CD14-positive monocyte (primary cell): ENCODE results near the gene RAB28. TPM values are rescaled to one million over a fixed set of nuclear protein-coding genes. Genes with fewer than 3 reads are reported as not detected.
A peak's percentile ranks its signal among the peaks of the same experiment; 100 is the strongest.

Experiments
- DNase-seq, 3 donors: peaks; one replicate each; pipeline ENCODE4 v3.0.0-alpha.2; 2011 to 2022
- H2AFZ ChIP-seq: 2 replicates; pipeline ENCODE4 v1.6.0; 2012; ENCODE audit warnings: mild to moderate bottlenecking, low read depth, low read length, inconsistent platforms; ENCODE audit not compliant: insufficient read depth, poor library complexity, severe bottlenecking
- H3K27ac ChIP-seq, 2 donors: 1 replicate in 1 of 2; 2 replicates in 1 of 2; pipeline ENCODE4 v1.5.1; 2012 to 2013; ENCODE audit warnings: low read length in 2 of 2, control low read depth in 1 of 2, inconsistent platforms in 1 of 2, low read depth in 1 of 2, mild to moderate bottlenecking in 1 of 2
- H3K27me3 ChIP-seq, 2 donors: one replicate each; pipeline versions ENCODE4 v1.6.0 to v1.6.1; 2011 to 2013; ENCODE audit warnings: low read length in 2 of 2; ENCODE audit not compliant: control insufficient read depth in 2 of 2, insufficient read depth in 2 of 2
- H3K36me3 ChIP-seq, 2 donors: replicated peaks in 1 of 2; 1 replicate in 1 of 2; 2 replicates in 1 of 2; pipeline versions ENCODE4 v1.5.1 to v1.6.1; 2012 to 2013; ENCODE audit warnings: low read length in 2 of 2, control low read depth in 1 of 2, inconsistent platforms in 1 of 2, mild to moderate bottlenecking in 1 of 2; ENCODE audit not compliant: insufficient read depth in 2 of 2, control insufficient read depth in 1 of 2
- H3K4me1 ChIP-seq, 2 donors: 1 replicate in 1 of 2; 2 replicates in 1 of 2; pipeline versions ENCODE4 v1.5.1 to v1.6.1; 2012 to 2013; ENCODE audit warnings: low read length in 2 of 2, control low read depth in 1 of 2, inconsistent platforms in 1 of 2, mild to moderate bottlenecking in 1 of 2, moderate library complexity in 1 of 2; ENCODE audit not compliant: insufficient read depth in 2 of 2, control insufficient read depth in 1 of 2
- H3K4me2 ChIP-seq: replicated peaks from 2 replicates; pipeline ENCODE3; 2012; ENCODE audit warnings: low read length, moderate library complexity, mild to moderate bottlenecking; ENCODE audit not compliant: poor library complexity, severe bottlenecking; ENCODE audit errors: extremely low read depth
- H3K4me3 ChIP-seq, 3 experiments: fragments of 200-600 bp in 1 of 3; sonication (generic) in 1 of 3; replicated peaks in 1 of 3; 1 replicate in 2 of 3; 2 replicates in 1 of 3; pipeline ENCODE4 v1.5.1; 2011 to 2013; ENCODE audit warnings: low read length in 3 of 3, mild to moderate bottlenecking in 3 of 3, control low read depth in 2 of 3, low read depth in 2 of 3, inconsistent platforms in 1 of 3, moderate library complexity in 1 of 3
- H3K79me2 ChIP-seq: 2 replicates; pipeline ENCODE4 v1.6.0; 2012; ENCODE audit warnings: mild to moderate bottlenecking, control low read depth, inconsistent platforms, low read length, moderate library complexity; ENCODE audit not compliant: insufficient read depth
- H3K9ac ChIP-seq: 2 replicates; pipeline ENCODE4 v1.6.0; 2017; ENCODE audit warnings: low read length, mild to moderate bottlenecking; ENCODE audit not compliant: insufficient read depth, poor library complexity, severe bottlenecking
- H3K9me3 ChIP-seq, 2 donors: replicated peaks in 1 of 2; 1 replicate in 1 of 2; 2 replicates in 1 of 2; pipeline versions ENCODE4 v1.5.1 to v1.6.1; 2012 to 2013; ENCODE audit warnings: low read length in 2 of 2, control low read depth in 1 of 2; ENCODE audit not compliant: control insufficient read depth in 1 of 2, insufficient read depth in 1 of 2
- H4K20me1 ChIP-seq: 2 replicates; pipeline ENCODE4 v1.6.0; 2012; ENCODE audit warnings: mild to moderate bottlenecking, low read length, control low read depth, moderate library complexity; ENCODE audit not compliant: insufficient read depth
- H3K27ac Mint-ChIP-seq, 7 donors: one replicate each; pipeline ENCODE4 v1.8.0; 2020; ENCODE audit warnings: mild to moderate bottlenecking in 7 of 7, mixed read lengths in 7 of 7, moderate library complexity in 6 of 7, inconsistent platforms in 2 of 7
- H3K27me3 Mint-ChIP-seq, 3 donors: one replicate each; pipeline ENCODE4 v1.8.0; 2021 to 2022; ENCODE audit warnings: low read depth in 3 of 3, mild to moderate bottlenecking in 3 of 3, mixed read lengths in 3 of 3, moderate library complexity in 3 of 3, inconsistent platforms in 1 of 3
- H3K36me3 Mint-ChIP-seq, 2 donors: one replicate each; pipeline ENCODE4 v1.8.0; 2020; ENCODE audit warnings: mixed read lengths in 2 of 2, inconsistent platforms in 1 of 2, mild to moderate bottlenecking in 1 of 2
- H3K4me1 Mint-ChIP-seq: one replicate; pipeline ENCODE4 v1.8.0; 2020; ENCODE audit warnings: mild to moderate bottlenecking, mixed read lengths
- H3K4me3 Mint-ChIP-seq, 2 donors: one replicate each; pipeline ENCODE4 v1.8.0; 2020; ENCODE audit warnings: mild to moderate bottlenecking in 2 of 2, mixed read lengths in 2 of 2, moderate library complexity in 1 of 2
- H3K9me3 Mint-ChIP-seq, 7 donors: one replicate each; pipeline ENCODE4 v1.8.0; 2020 to 2022; ENCODE audit warnings: mixed read lengths in 7 of 7, mild to moderate bottlenecking in 6 of 7, moderate library complexity in 6 of 7, inconsistent platforms in 2 of 7
- WGBS: methylation state at CpG from one replicate; pipeline ENCODE4 v1.1.5; 2013; ENCODE audit warnings: missing lambda C conversion rate; ENCODE audit not compliant: insufficient coverage; 5-methylcytosine and 5-hydroxymethylcytosine counted together
- intact Hi-C, 2 donors: fragments of 100-400 bp; cut with micrococcal nuclease; formaldehyde crosslinking; loops; one replicate each; pipeline versions ENCODE4 v1.15.0 to v1.15.1; 2023
- polyA minus RNA-seq: library from RNA; depleted of rRNA, polyadenylated mRNA; stranded (reverse); fragments of >200 nt; gene quantifications from 2 replicates; pipeline ENCODE4 v1.2.3, GENCODE V29; 2012
- polyA plus RNA-seq, 3 donors: library from polyadenylated mRNA; depleted of rRNA in 1 of 3; unstranded in 2 of 3; stranded (reverse) in 1 of 3; fragments of 300-500 nt in 2 of 3; fragments of >200 nt in 1 of 3; fragmentation: Illumina TruSeq in 2 of 3; gene quantifications; 1 replicate in 2 of 3; 2 replicates in 1 of 3; pipeline ENCODE4 v1.2.3, GENCODE V29; 2012 to 2021
- total RNA-seq, 12 experiments: library from RNA in 1 of 12; stranded (reverse) in 1 of 12; fragments of 120-200 nt in 1 of 12; gene quantifications; one replicate each; pipeline ENCODE4 v1.2.4 and lab custom pipeline; 2013 to 2026; ENCODE audit warnings: mixed read lengths in 6 of 12, inconsistent platforms in 1 of 12
- TF ChIP-seq, protein P1 (sequence below): fragments of 200-600 bp; IDR thresholded peaks from one replicate; pipeline ENCODE4 v1.8.0; 2022; ENCODE audit warnings: antibody characterized with exemption, mild to moderate bottlenecking

Gene RAB28
- total RNA-seq (2013) = 15.7 TPM
- 10 to 100 TPM in 2 of 3 donors, 1 to 10 TPM in 1; 7.6 to 18.0 (median 17.8) TPM for polyA plus RNA-seq
- polyA minus RNA-seq = 1.8 and 3.2 TPM in 2 replicates
- 11.0 to 20.7 (median 16.8) reads per million in 11 experiments for total RNA-seq (lab: John Stamatoyannopoulos, UW)

DNA sequence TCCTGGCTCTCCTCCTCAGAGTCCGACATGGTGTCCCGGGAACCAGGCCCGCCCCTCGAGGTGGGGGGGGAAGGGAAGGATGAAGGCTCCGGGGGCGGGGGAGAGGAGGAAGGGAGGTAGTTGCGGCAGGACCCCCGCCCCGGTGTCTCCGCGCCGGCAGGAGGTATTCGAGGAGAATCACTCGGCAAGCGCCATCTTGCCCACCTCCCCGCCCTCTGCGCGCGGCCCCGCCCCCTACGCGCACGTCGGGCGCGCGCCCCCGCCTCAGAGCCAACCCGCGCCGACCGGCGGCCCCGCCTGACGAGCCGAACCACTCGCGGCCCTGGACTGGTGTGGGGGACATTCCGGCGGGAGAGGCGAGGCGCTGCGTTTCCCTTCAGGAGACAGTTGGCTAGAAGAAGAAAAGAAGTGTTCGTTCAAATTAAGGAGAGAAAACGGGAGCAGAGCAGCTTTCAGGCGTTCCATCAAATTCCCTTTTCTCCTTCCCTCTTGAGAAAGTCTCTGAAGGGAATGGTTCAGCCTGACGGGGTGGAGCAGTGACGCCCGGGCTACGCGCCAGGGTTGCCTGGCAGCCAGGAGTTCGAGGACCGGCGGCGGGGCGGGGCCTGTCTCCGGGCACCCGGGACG, at the start of gene RAB28:
TSS of gene RAB28 (minus strand) at position 219 of the 627 bp plus-strand sequence.
- Mint-ChIP-seq H3K27me3 (peaks cover 20 to 23% (median 21%) of the 10 kb centered on the region in 3 donors), H3K9me3 (peaks cover 0 to 5% (median 3%) of the 10 kb centered on the region in 7 donors), H3K36me3 (peaks cover 0 to 3% of the 10 kb centered on the region in 2 donors), H3K4me3 (peak within 1 kb of the TSS; percentile 87 to 96), H3K4me1 (peaks cover 25% of the 10 kb centered on the region), H3K27ac (peak within 1 kb of the TSS; percentile 94 to 100 (median 99))
- Histone ChIP-seq H3K9me3 (no peaks in the 10 kb centered on the region), H3K27ac (peak within 1 kb of the TSS; percentile 74 to 90), H3K36me3 (peaks cover 0 to 3% of the 10 kb centered on the region in 2 donors), H3K4me1 (peaks cover 18 to 30% of the 10 kb centered on the region in 2 donors), H3K9ac (peak within 1 kb of the TSS; percentile 85), H3K79me2 (peaks cover 17% of the 10 kb centered on the region), H4K20me1 (no peaks in the 10 kb centered on the region), H3K27me3 (peaks cover 23 to 33% of the 10 kb centered on the region in 2 donors), H2AFZ (peak within 1 kb of the TSS; percentile 94), H3K4me2 (peak within 1 kb of the TSS; percentile 76), H3K4me3 (peak within 1 kb of the TSS; percentile 78 to 86 (median 82))
- under 1% methylated on average over 35 of the region's 59 CpGs for WGBS
- DNase-seq = peak; percentile 89 to 90 (median 89)
- intact Hi-C loops = loop anchor here in 1 of 2 donors (5.0 to 10.0 kb wide), 3 partner anchors 143 to 1521 kb away; partner anchors contain the start of genes BOD1L1 and CPEB2
- TF ChIP-seq, protein P1, sequence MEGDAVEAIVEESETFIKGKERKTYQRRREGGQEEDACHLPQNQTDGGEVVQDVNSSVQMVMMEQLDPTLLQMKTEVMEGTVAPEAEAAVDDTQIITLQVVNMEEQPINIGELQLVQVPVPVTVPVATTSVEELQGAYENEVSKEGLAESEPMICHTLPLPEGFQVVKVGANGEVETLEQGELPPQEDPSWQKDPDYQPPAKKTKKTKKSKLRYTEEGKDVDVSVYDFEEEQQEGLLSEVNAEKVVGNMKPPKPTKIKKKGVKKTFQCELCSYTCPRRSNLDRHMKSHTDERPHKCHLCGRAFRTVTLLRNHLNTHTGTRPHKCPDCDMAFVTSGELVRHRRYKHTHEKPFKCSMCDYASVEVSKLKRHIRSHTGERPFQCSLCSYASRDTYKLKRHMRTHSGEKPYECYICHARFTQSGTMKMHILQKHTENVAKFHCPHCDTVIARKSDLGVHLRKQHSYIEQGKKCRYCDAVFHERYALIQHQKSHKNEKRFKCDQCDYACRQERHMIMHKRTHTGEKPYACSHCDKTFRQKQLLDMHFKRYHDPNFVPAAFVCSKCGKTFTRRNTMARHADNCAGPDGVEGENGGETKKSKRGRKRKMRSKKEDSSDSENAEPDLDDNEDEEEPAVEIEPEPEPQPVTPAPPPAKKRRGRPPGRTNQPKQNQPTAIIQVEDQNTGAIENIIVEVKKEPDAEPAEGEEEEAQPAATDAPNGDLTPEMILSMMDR = no peak

- H3K79me2 ChIP-seq = no peaks in the 10 kb centered on the region
- intact Hi-C loops = no loop called here
- Mint-ChIP-seq H3K4me3 (peak overlapping the region in 1 of 2 donors; percentile 89), H3K27ac (peak overlapping the region in 1 of 7 donors; percentile 20), H3K4me1 (peaks cover 54% of the 10 kb centered on the region), H3K27me3 (peaks cover 99% of the 10 kb centered on the region in 3 donors), H3K9me3 (peaks cover 0 to 61% (median 34%) of the 10 kb centered on the region in 7 donors), H3K36me3 (peaks cover 4 to 28% of the 10 kb centered on the region in 2 donors)
- peak overlapping the region; percentile 42 for H3K4me2 ChIP-seq
- H3K27ac ChIP-seq = no peak overlapping the region
- H3K36me3 ChIP-seq = no peaks in the 10 kb centered on the region
- H4K20me1 ChIP-seq = no peaks in the 10 kb centered on the region
- H3K27me3 ChIP-seq = peaks cover 93 to 99% of the 10 kb centered on the region in 2 donors
- H3K4me3 ChIP-seq = peak overlapping the region in 1 of 3 experiments; percentile 51
- H3K9ac ChIP-seq = no peak overlapping the region
- WGBS = 11% methylated on average over 5 of the region's 8 CpGs
- peaks cover 18 to 80% of the 10 kb centered on the region in 2 donors for H3K9me3 ChIP-seq
- peaks cover 47 to 54% of the 10 kb centered on the region in 2 donors for H3K4me1 ChIP-seq
- H2AFZ ChIP-seq = no peak overlapping the region
- no peak for DNase-seq
- TF ChIP-seq, protein P1 = no peak
These were observed 47.5 kb upstream of the RAB28 start for GRCh38 chr4:13531625-13531998.
